Colon (tissue), 2 donors: ENCODE results near the gene LRP8.

Experiments used
- FAIRE-seq: peaks from 2 replicates; lab custom pipeline; 2012; peaks lifted over from hg19 to GRCh38; lab: Jason Lieb, UNC
- donor health status: control.
- donor health status: control.

LRP8 gene

DNA sequence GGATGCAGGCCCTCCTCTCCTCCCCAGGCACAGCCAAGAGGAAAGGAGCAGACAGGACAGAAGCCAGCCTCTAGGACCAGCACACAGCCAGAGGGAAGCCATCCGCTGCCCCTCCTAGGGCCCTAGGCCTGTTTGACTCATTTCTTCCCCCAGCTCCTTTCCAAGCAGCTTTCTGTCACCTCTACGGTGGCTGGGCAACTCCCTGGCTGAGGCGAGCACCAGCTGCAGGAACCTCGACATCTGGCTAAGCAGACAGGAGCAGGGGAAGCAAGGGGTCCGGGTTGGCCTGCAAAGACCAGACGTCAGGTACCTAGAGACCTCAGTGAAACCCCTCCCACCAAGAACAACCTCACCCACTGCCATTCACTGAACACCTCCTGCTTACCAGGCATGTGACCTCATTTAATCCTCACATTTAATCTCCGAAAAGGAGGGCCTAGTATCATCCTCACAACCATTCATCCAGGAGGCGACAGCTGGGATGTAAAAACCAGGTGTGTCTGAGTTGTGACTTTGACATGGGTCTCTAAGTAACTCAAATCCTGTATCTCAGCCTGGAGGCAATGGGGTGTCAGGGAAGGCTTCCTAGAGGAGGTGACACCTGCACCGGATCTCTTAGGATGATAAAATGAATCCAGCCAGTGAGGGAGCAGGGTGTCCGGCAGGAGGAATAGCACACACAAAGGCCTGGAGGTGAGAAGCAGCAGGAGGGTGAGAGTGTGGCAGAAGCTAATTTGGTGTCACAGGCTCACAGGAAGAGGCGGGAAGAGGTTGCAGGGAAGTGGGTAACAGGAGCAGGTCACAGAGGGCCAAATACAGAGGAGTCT is 5.9 kb downstream of the LRP8 start:
- no peak for FAIRE-seq

DNA sequence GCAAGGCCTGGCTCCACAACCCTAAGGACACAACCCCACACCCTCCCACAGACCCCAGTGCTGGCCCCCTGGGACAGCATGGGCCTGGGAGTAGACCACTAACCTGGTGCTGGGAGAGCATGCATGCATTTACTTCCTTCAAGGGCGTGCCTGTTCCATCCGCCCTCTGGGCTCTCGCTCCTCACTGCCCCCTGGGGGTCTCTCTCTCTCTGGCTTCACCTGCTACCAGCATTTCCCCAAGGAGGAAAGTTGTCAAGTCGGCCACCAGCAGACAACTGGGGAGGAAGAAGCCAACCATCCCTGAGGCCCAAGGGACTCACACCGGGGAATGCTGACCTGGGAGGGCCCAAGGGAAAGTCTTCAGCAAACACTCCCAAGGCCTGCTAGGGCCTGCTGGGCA is 6.5 kb downstream of the LRP8 start:
- no peak for FAIRE-seq

- FAIRE-seq = no peak
These were observed 7.2 kb downstream of the LRP8 start for GRCh38 chr1:53320646-53321045.

DNA sequence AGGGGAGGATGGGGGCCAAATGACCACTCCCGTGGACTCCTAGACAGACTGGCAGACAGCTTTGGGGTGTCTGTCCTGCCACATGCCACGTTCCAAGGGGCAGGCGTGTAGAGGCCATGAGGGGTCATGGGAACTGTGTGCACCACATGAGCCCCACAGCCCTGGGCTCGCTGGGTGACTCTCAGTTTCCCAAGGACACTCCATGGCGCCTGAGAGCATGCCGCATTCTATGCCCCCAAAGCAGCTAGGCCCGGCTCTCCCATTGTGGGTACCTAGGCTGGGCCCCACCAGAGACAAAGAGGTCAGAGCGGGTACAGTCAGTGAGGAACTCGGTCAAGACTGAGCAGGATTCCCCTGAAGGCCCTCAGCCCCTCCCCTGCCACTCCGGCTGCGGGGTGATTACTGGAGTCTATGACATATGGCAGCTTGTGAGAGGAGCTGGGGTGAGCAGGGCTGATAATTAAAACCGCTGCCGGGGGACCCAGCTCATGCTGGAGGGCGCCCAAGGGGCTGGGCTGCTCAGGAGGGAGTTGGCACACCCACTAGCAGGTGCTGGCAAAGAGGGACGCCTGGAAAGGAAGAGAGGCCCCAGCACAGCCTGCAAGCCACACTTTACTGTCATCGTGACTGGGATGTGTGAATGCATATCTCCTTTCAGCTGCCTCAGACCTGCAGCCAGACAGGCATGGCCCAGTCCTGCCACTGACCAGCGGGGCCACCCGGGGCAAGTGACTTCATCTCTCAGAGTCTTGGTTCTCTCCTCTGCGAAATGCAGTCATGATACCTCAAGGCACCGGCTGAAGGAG is 8.4 kb downstream of the LRP8 start:
- FAIRE-seq = no peak

DNA sequence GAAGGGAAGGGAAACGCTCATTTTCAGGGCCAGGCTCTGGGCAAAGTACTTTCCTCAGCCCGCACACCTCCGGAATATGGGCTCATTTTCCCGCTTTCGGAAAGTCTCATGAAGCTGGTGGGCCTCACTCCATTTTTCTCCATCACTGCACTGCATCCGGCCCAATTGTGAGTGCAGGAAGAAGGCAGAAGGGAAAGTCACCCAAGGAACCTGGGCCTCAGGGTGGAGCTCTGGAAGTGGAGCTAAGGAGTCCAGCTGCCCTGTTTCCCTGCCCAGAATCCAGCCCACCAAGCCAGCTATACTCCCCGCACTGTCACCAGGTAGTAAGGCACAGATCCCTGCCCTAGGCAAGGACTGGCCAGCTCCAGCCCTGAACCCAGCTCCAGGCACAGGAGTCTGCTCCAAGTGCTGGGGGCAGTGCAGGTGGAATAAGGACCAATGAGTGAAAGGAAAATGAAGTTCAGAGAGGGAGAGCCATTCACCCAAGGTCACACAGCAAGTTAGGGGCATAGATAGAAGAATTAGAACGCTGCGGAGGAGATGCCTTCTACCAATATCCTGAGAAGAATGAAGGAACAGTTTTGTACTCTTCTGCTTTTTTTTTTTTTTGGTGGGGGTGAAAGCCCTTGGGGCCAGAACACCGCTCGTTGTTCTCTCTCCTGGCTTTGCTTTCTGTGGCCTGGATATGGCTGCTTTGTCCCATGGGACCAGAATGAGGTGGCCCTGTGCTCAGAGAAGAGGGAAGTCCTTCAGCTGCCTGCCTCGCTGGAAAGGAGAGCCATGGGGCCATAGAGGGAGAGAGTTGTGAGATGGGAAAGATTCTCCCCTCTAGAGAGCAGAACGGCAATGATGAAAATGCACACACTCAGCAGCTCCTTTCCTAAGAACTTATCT is 10.0 kb downstream of the LRP8 start:
- FAIRE-seq = no peak

DNA sequence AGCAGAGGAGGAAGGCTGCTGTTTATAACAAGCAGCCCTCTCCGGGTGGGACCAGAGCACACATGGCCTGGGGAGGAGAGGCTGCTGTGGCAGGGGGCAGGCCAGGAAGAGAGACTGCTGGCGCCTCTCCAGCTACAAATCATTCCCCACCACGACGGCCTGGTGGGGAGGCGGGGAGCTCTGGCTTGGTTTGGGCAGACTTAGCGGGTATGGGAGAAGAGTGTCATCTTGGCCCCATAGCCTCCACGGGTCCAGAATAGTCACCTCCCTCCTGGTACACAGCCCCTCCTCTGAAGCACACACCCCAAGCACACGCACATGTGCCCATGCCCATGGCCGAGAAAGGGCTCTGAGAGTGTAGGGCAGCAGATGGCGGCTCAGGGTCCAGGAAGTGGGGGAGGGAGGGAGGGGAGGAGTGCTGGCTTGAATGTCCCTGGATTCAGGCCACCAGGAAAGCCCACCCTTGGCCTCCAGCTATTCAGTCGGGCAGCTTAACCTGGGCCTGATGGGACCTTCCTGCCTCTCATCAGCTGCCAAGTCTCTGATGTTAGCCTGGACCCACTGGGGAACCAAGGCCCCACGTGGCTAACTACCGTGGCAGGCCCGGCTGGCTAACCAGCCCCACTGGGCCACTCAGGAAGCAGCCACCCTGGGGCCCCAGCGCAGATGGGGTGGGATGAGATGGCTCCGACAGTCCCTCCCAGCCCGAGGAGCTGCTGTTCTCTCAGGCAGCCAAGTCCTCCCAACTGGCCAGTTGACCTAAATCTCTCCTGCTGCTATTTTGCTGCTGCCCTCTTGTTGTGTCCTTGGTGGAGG is 10.9 kb downstream of the LRP8 start:
- FAIRE-seq = no peak

- no peak for FAIRE-seq
These were observed 11.5 kb downstream of the LRP8 start for GRCh38 chr1:53316424-53316765.

DNA sequence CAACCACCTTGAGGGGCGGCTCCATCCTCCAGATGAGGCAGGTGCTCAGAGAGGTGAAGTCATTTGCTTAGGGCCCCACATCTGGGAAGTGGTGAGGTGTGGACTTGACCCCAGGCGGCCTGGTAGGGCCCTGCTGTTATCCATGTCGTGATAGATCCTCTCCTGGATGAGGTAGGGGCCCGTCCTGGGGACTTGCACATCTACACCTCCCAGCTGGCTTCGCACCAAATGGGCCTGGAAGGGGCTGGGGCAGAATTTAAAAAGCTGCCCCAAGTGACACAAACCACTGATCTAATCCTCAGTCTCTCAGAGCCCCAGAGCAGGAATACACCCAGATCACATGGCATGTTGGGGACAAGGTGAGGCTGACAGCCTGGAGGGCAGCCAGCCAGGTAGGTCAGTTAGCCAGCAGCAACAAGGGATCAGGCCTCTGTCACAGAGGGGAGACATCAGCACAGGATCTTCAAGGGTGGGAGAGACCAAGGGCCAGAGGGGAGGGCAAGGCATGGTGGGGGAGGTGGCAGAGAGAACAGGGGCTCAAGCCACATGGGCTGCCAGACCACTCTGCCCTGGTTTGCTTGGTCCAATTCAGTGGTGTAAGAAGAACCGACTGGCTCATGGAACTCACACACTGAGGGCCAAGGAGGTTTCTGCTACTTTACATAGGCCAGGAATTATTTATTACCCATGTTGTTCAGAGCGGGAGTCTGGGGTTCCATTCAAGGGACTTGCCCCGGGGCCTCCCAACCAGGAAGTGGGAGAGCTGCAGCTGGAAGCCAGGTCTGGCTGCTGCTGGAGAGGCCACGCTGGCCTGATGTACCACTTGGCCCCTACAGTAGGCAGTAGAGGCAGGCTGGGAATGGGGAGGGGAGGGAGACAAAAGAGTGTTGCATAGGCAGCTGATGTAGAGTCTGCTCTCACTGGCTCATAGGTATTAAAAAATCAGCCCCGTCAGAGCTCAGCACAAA is 12.1 kb downstream of the LRP8 start:
- FAIRE-seq = no peak

DNA sequence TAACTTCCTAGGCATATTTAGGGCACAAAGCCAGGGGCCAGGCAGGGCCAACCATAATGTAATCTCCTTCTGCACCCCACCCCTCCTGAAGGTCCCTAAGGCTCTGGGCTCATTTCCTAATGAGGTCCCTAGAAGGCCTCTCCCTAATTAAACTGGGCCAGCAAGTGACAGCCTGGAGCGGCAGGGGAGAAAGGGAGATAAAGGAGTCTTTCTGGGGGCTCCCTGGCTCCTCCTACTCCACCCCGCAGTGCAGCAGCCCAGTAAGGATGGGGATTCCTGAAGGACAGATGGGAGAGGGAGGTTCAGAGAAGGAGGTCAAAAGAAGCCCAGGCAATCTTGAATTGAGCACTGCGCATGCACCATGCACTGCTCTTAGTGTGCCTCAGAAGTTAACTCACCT is 12.8 kb downstream of the LRP8 start:
- FAIRE-seq = no peak

DNA sequence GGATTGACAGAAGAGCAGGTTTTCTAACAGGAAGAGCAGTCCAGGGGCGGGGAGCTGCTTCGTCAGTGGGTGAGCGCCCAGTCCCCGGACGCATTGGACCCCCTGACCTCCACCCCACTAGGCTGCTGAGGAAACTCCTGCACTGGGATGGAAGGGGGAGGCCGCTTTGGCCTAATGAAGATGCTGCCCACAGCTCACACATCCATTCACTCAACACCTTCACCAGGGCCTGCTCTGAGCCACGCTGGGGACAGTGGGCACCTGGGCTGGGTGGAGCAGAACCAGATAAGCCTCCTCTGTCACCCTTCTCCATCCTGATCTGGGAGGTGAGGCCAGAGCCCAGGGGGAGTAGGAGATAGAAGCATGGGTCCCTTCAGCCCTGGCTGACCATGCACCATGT is 13.3 kb downstream of the LRP8 start:
- FAIRE-seq = no peak

DNA sequence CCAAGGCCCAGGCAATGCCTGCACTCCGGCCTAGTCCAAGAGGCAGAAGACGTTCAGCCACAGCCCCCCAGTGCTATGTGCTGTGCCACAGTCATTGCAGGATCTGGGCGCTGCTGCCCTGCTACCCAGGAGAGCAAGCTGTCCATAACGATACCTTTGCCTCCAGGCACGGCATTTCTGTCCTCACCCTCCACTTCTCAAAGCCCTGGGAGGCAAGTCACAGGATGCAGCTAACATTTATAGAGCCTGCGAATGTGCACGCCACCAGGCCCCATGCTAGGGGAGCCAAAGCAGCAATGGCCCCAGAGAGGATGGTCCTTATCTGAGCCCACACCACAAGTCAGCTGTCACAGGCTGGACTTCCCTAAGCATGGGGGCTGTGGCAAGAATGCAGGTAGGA is 13.8 kb downstream of the LRP8 start:
- FAIRE-seq = no peak

DNA sequence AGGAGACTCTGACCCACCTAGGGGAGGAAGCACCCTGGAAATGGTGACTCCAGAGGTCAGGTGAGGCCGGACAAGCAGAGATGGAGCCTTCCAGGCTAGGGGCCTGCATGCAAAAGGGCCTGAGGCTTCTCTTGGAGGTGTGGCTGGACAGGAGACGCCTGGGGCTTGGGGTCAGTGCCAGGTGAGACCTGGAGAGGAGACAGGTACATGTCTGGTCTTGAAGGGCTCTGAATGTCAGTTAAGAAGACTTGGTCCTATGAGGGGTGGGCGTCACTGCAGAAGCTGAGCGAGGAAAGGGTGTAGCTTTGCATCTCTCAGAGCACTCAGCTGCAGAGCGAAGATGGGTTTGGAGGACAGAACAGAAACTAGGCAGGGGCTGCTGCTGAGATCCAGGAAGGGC is 14.3 kb downstream of the LRP8 start:
- FAIRE-seq = no peak

DNA sequence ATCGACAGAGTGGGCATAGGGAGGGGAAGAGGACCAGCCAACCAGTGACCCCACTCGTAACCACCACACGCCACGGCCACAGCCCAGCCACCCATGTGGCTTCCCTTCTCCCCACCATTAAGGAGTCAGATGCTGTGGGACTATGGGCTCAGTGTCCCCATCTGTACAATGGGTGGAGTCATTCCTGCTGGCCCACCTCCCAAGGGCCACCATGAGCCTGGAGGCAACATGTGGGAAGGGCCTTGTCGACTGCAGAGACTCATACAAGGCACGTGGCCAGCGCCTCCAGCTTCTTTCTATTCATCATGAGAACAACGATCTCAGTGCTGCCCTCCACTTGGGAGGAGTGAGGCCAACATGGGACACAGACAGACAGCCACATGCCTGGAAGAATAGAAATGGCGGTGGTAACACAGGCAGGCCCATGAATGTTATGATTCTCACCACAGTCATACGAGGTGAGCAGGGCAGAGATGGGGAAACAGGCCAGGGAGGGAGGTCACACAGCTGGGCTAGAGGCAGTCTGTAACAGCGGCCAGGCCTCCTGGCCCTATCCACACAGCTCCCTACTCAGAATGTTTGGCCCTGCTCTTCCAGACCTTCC is 16.1 kb downstream of the LRP8 start:
- no peak for FAIRE-seq

- no peak for FAIRE-seq
These were observed 16.8 kb downstream of the LRP8 start for GRCh38 chr1:53310847-53311681.

GRCh38 chr1:53309802-53310201 is 18.1 kb downstream of the LRP8 start:
- FAIRE-seq = no peak

DNA sequence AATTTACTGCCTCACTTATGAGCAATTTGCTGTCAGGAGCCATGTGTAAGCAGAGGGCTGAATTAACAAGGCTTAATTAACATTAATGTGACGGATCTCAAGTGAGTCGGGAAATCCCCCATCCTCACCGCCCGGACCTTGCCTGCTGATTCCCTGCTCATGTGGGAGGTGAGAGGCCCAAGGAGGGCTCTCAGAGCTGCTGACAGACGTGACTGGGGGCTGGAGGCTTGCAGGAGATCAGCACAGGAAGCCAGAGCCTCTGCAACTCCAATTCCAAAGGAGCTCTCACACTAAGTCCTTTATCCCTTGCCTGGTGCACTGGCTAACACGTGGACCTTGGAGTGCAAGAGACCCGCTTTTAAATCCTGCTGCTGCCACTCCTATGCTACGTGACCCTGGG is 19.4 kb downstream of the LRP8 start:
- no peak for FAIRE-seq

DNA sequence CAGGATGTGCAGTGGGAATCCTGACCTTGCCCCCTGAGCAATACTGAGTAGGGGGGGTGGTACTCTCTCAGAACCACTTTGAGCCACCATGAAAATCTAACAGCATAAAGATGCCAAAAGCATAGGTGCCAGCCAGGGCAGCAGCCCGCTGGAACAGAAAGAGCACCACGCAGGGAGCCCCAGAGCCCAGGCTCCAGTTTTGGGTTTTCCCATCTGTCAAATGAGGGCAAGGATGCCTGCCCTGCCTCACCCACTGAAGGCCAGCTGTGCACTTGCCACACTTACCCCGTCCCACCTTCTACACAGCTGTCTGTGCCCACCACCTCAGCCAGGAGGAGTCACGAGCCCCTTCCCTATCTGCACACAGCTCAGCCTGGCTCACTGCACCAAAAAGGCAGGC is 20.8 kb downstream of the LRP8 start:
- no peak for FAIRE-seq

DNA sequence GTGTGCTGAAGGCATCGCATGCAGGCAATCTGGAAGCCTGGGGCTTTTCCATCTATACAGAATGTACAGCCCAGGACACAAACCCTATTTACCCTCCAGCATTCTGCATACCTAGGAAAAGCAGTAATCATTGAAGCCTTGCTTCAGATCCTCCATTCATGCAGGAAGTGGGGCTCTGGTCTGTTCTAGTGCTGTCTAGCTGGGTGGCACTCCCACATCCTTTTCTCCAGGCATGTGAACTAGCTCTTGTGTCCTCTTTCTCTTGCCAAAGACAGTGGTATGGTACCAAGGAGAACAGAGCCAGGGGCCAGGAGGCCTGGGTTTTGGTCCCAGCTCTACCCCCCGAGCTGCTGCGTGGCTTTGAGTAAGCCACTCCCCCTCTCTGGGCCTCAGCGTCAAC is 21.7 kb downstream of the LRP8 start:
- no peak for FAIRE-seq

GRCh38 chr1:53305650-53306049 is 22.2 kb downstream of the LRP8 start:
- FAIRE-seq = no peak
